Measurements from ENCODE around the gene BRAF. TPM values are rescaled to one million over a fixed set of nuclear protein-coding genes. Genes with fewer than 3 reads are reported as not detected.
"Not testable (repeated sequence)": the region's sequence is repeated elsewhere in the genome, so short reads cannot be mapped to it uniquely, and the experiment has no call there.

The BRAF gene
- total RNA-seq, 1 experiment from 2014 or later = 29.7 TPM

- BruUV-seq (replicated peaks); ATAC-seq; intact Hi-C loops (cut with micrococcal nuclease): not testable (repeated sequence)
Measured at GRCh38 chr7:140763166-140763565, 161.6 kb downstream of the BRAF start.

GRCh38 chr7:140761375-140761774, 163.4 kb downstream of the BRAF start:
- H3K79me2 ChIP-seq (ENCODE audit: insufficient read depth, low read length); H3K36me3 ChIP-seq (ENCODE audit: control insufficient read depth in 1 of 2, insufficient read depth in 2 of 2, low read length in 2 of 2); H2AFZ ChIP-seq (ENCODE audit: low read depth, low read length, poor library complexity, severe bottlenecking); DNase-seq (ENCODE audit: low read depth, low spot score); POLR2A ChIA-PET; H3K9ac ChIP-seq (ENCODE audit: low read length); H4K20me1 ChIP-seq (ENCODE audit: insufficient read depth); H3K4me3 ChIP-seq (replicated peaks in 1 of 2; ENCODE audit: low read depth in 1 of 2, low read length in 2 of 2); BruUV-seq (replicated peaks); H3K27me3 ChIP-seq (ENCODE audit: insufficient read depth, low read length); ATAC-seq; H3K27ac ChIP-seq (ENCODE audit: low read depth, low read length); intact Hi-C loops (cut with micrococcal nuclease); RAD21 ChIA-PET (ENCODE audit: low non-redundant PET in 1 of 2, low total read pairs in 2 of 2, uncharacterized antibody in 2 of 2, unreplicated experiment in 2 of 2); CTCF ChIA-PET; H3K4me1 ChIP-seq (ENCODE audit: control insufficient read depth in 1 of 2, insufficient read depth in 2 of 2, low read length in 2 of 2); H3K9me3 ChIP-seq (ENCODE audit: control insufficient read depth in 1 of 2, insufficient read depth in 1 of 2, low read depth in 1 of 2, low read length in 2 of 2); H3K4me2 ChIP-seq (ENCODE audit: low read length); H3K9me2 ChIP-seq (ENCODE audit: insufficient read depth): not testable (repeated sequence)

More at GRCh38 chr7:140763166-140763565, 161.6 kb downstream of the BRAF start:
- H3K9me3 ChIP-seq (ENCODE audit: control insufficient read depth in 1 of 2, insufficient read depth in 1 of 2, low read depth in 1 of 2, low read length in 2 of 2); DNase-seq (ENCODE audit: low read depth, low spot score); RAD21 ChIA-PET (ENCODE audit: low non-redundant PET in 1 of 2, low total read pairs in 2 of 2, uncharacterized antibody in 2 of 2, unreplicated experiment in 2 of 2); H3K4me2 ChIP-seq (ENCODE audit: low read length); H2AFZ ChIP-seq (ENCODE audit: low read depth, low read length, poor library complexity, severe bottlenecking); H3K4me3 ChIP-seq (replicated peaks in 1 of 2; ENCODE audit: low read depth in 1 of 2, low read length in 2 of 2); POLR2A ChIA-PET; H3K79me2 ChIP-seq (ENCODE audit: insufficient read depth, low read length); H3K9me2 ChIP-seq (ENCODE audit: insufficient read depth); H3K27ac ChIP-seq (ENCODE audit: low read depth, low read length); H3K9ac ChIP-seq (ENCODE audit: low read length); H3K36me3 ChIP-seq (ENCODE audit: control insufficient read depth in 1 of 2, insufficient read depth in 2 of 2, low read length in 2 of 2); CTCF ChIA-PET; H3K27me3 ChIP-seq (ENCODE audit: insufficient read depth, low read length); H4K20me1 ChIP-seq (ENCODE audit: insufficient read depth); H3K4me1 ChIP-seq (ENCODE audit: control insufficient read depth in 1 of 2, insufficient read depth in 2 of 2, low read length in 2 of 2): not testable (repeated sequence)

GRCh38 chr7:140754506-140754905, 170.2 kb downstream of the BRAF start:
- TF ChIP-seq SP1 (IDR thresholded peaks at IDR 0.05; ENCODE audit: low read depth) (no peak), YY1 (IDR thresholded peaks at IDR 0.05; ENCODE audit: extremely low read depth, insufficient replicate concordance, low read depth, low read length) (no peak), REST (IDR thresholded peaks at IDR 0.05; ENCODE audit: low read depth) (no peak), EZH2 (IDR thresholded peaks at IDR 0.05) (no peak)
- ChIA-PET POLR2A (no interaction called here), CTCF (no interaction called here), RAD21 (ENCODE audit: low non-redundant PET in 1 of 2, low total read pairs in 2 of 2, uncharacterized antibody in 2 of 2, unreplicated experiment in 2 of 2) (no interaction called here)
- intact Hi-C loops (cut with micrococcal nuclease) = no loop called here
- no peak overlapping the region for H2AFZ ChIP-seq (ENCODE audit: low read depth, low read length, poor library complexity, severe bottlenecking)
- H3K27me3 ChIP-seq (ENCODE audit: insufficient read depth, low read length) = no peaks in the 10 kb centered on the region
- H4K20me1 ChIP-seq (ENCODE audit: insufficient read depth) = no peaks in the 10 kb centered on the region
- no peak overlapping the region for H3K27ac ChIP-seq (ENCODE audit: low read depth, low read length)
- H3K9me3 ChIP-seq (ENCODE audit: control insufficient read depth in 1 of 2, insufficient read depth in 1 of 2, low read depth in 1 of 2, low read length in 2 of 2) = no peaks in the 10 kb centered on the region
- ATAC-seq = no peak
- H3K9ac ChIP-seq (ENCODE audit: low read length) = no peak overlapping the region
- BruUV-seq (replicated peaks) = no TSS peak
- H3K79me2 ChIP-seq (ENCODE audit: insufficient read depth, low read length) = no peaks in the 10 kb centered on the region
- no peak for DNase-seq (ENCODE audit: low read depth, low spot score)
- no peaks in the 10 kb centered on the region for H3K4me1 ChIP-seq (ENCODE audit: control insufficient read depth in 1 of 2, insufficient read depth in 2 of 2, low read length in 2 of 2)
- no peak overlapping the region for H3K4me3 ChIP-seq (replicated peaks in 1 of 2; ENCODE audit: low read depth in 1 of 2, low read length in 2 of 2)
- no peak overlapping the region for H3K4me2 ChIP-seq (ENCODE audit: low read length)
- no peaks in the 10 kb centered on the region for H3K9me2 ChIP-seq (ENCODE audit: insufficient read depth)
- H3K36me3 ChIP-seq (ENCODE audit: control insufficient read depth in 1 of 2, insufficient read depth in 2 of 2, low read length in 2 of 2) = no peaks in the 10 kb centered on the region

All from HCT116 (cell line).